ENCODE results near the gene CELSR2. TPM values are rescaled to one million over a fixed set of nuclear protein-coding genes. Genes with fewer than 3 reads are reported as not detected.

The CELSR2 gene, protein sequence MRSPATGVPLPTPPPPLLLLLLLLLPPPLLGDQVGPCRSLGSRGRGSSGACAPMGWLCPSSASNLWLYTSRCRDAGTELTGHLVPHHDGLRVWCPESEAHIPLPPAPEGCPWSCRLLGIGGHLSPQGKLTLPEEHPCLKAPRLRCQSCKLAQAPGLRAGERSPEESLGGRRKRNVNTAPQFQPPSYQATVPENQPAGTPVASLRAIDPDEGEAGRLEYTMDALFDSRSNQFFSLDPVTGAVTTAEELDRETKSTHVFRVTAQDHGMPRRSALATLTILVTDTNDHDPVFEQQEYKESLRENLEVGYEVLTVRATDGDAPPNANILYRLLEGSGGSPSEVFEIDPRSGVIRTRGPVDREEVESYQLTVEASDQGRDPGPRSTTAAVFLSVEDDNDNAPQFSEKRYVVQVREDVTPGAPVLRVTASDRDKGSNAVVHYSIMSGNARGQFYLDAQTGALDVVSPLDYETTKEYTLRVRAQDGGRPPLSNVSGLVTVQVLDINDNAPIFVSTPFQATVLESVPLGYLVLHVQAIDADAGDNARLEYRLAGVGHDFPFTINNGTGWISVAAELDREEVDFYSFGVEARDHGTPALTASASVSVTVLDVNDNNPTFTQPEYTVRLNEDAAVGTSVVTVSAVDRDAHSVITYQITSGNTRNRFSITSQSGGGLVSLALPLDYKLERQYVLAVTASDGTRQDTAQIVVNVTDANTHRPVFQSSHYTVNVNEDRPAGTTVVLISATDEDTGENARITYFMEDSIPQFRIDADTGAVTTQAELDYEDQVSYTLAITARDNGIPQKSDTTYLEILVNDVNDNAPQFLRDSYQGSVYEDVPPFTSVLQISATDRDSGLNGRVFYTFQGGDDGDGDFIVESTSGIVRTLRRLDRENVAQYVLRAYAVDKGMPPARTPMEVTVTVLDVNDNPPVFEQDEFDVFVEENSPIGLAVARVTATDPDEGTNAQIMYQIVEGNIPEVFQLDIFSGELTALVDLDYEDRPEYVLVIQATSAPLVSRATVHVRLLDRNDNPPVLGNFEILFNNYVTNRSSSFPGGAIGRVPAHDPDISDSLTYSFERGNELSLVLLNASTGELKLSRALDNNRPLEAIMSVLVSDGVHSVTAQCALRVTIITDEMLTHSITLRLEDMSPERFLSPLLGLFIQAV (N-terminal part only)
- 0.81 and 1.1 TPM in 2 replicates for total RNA-seq

DNA sequence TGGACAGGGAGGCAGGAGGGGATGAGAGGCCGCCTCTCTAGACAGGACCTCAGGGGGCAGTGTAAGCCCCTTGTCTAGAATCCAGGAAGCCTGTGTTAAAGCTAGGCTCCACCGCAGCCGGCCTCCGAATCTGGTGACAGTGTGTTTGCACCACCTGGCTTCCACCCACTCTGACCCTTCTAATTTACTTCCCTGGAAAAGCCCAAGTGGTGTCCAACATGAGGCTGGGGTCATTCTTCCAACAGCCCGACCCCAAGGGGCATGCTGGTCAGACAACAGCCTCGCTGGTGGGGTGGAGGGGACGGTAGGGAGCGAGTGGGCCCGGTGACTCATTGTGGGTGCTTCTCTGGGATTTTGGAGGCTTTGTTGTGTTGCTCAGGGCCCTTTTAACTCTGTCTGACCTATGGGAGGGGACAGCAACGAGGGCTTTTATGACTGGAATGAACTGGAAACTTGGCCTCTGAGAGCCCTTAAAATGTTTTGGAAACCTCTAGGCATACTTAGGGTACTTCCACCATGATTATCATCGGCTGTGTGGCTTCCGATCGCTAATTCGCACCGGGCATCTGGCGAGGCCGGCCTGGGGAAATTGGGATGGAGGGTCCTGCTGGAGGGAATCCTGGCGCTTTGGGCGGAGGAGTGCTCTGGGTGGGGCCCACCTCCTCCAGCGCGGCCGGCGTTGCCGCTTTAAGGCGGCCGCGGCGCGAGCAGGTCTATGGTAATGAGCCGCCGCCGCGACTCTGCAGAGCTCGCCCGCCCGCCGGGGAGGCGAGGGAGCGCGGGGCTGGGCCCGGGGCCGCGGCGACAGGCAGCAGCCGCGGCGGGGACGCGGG, at the start of gene CELSR2:
Gene CELSR2 (plus strand): TSS at position 743 of the 833 bp plus-strand sequence. CDS start 541 bp downstream, outside the sequence.
- peak within 1 kb of the TSS; percentile 71 for H3K4me3 Mint-ChIP-seq
- TF ChIP-seq, protein P1, sequence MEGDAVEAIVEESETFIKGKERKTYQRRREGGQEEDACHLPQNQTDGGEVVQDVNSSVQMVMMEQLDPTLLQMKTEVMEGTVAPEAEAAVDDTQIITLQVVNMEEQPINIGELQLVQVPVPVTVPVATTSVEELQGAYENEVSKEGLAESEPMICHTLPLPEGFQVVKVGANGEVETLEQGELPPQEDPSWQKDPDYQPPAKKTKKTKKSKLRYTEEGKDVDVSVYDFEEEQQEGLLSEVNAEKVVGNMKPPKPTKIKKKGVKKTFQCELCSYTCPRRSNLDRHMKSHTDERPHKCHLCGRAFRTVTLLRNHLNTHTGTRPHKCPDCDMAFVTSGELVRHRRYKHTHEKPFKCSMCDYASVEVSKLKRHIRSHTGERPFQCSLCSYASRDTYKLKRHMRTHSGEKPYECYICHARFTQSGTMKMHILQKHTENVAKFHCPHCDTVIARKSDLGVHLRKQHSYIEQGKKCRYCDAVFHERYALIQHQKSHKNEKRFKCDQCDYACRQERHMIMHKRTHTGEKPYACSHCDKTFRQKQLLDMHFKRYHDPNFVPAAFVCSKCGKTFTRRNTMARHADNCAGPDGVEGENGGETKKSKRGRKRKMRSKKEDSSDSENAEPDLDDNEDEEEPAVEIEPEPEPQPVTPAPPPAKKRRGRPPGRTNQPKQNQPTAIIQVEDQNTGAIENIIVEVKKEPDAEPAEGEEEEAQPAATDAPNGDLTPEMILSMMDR (IDR thresholded peaks at IDR 0.05) = no peak
- H3K4me1 Mint-ChIP-seq = peaks cover 12% of the 10 kb centered on the region
- ChIA-PET CTCF (interaction anchor here (2.2 kb wide), 1 partner anchor 9 kb away, joined by 5 read pairs; no protein-coding TSS in a partner anchor), POLR2A (interaction anchor here (0.6 kb wide), 2 partner anchors 173 to 214 kb away, joined by 3 read pairs; partner anchors contain the start of gene TAF13)
- no peak within 1 kb of the TSS for H3K27ac Mint-ChIP-seq
- H3K27me3 Mint-ChIP-seq = peaks cover 23% of the 10 kb centered on the region
- no peaks in the 10 kb centered on the region for H3K36me3 Mint-ChIP-seq (ENCODE audit: low read depth)
- intact Hi-C loops (cut with micrococcal nuclease) = loop anchor here (1.0 to 2.0 kb wide), 4 partner anchors 8 to 235 kb away; partner anchors contain the start of gene PSRC1
- peak; percentile 89 for ATAC-seq (ENCODE audit: low read depth)
- DNase-seq = peak; percentile 54
- H3K9me3 Mint-ChIP-seq = no peaks in the 10 kb centered on the region

DNA sequence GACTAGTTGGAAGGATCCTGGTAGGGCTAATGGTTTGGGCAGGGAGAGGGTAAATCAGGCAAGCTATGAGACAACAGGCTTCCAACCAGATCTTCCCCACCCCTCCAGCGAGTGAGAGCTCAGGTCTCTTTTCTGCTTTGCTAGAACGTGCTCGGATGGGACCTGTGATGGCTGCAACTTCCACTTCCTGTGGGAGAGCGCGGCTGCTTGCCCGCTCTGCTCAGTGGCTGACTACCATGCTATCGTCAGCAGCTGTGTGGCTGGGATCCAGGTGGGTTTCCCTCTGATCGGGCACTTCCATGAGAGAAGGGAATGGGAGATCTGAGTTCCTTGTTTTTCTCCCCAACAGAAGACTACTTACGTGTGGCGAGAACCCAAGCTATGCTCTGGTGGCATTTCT, 49.6 kb upstream of the CELSR2 start:
- peak overlapping the region; percentile 41 for H3K4me3 Mint-ChIP-seq

GRCh38 chr1:109201123-109201703, 48.1 kb upstream of the CELSR2 start:
- peaks cover 9% of the 10 kb centered on the region for H3K4me1 Mint-ChIP-seq
- no peak overlapping the region for H3K4me3 Mint-ChIP-seq
- intact Hi-C loops (cut with micrococcal nuclease) = loop anchor here (1.0 to 5.0 kb wide), 3 partner anchors 62 to 331 kb away; partner anchors contain the start of gene SORT1
- TF ChIP-seq, protein P1 (IDR thresholded peaks at IDR 0.05) = no peak
- no peaks in the 10 kb centered on the region for H3K36me3 Mint-ChIP-seq (ENCODE audit: low read depth)
- DNase-seq = no peak
- CTCF ChIA-PET = interaction anchor here (0.7 to 1.1 kb wide), 5 partner anchors 10 to 330 kb away, joined by 3 to 12 read pairs (median 3); partner anchors contain the start of gene SORT1
- POLR2A ChIA-PET = no interaction called here
- H3K27me3 Mint-ChIP-seq = no peaks in the 10 kb centered on the region
- no peaks in the 10 kb centered on the region for H3K9me3 Mint-ChIP-seq
- ATAC-seq (ENCODE audit: low read depth) = peak; percentile 69
- no peak overlapping the region for H3K27ac Mint-ChIP-seq

More for the DNA sequence above, 49.6 kb upstream of the CELSR2 start:
- ChIA-PET POLR2A (interaction anchor here (0.6 kb wide), 1 partner anchor 17 kb away, joined by 9 read pairs; no protein-coding TSS in a partner anchor), CTCF (no interaction called here)
- no peaks in the 10 kb centered on the region for H3K9me3 Mint-ChIP-seq
- H3K27me3 Mint-ChIP-seq = no peaks in the 10 kb centered on the region
- intact Hi-C loops (cut with micrococcal nuclease) = loop anchor here (5.0 kb wide), 1 partner anchor 198 kb away; the partner anchor contains the start of gene SORT1
- peaks cover 9% of the 10 kb centered on the region for H3K4me1 Mint-ChIP-seq
- TF ChIP-seq, protein P1 (IDR thresholded peaks at IDR 0.05) = no peak
- H3K36me3 Mint-ChIP-seq (ENCODE audit: low read depth) = no peaks in the 10 kb centered on the region
- no peak overlapping the region for H3K27ac Mint-ChIP-seq
- DNase-seq (no peak), ATAC-seq (ENCODE audit: low read depth) (no peak)

DNA sequence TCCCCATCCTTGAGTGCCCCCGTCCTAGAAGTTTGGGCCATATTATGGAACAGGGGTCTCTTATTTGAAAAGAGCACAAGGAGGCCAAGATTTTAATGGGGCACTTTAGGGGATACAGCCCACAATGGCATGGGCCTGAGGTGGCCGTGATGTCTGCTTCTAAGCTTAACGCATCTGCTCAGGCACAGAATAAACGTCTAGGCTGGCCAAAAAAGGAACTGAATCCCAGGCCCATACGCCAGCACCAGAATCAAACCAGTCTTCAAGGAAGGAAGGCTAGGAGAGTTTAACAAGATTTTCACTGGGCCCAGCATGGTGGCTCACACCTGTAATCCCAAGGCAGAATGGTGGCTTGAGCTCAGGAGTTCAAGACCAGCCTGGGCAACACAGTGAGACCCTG, 44.9 kb upstream of the CELSR2 start:
- Mint-ChIP-seq H3K4me1 (peaks cover 4% of the 10 kb centered on the region), H3K36me3 (ENCODE audit: low read depth) (no peaks in the 10 kb centered on the region), H3K9me3 (no peaks in the 10 kb centered on the region), H3K27me3 (peaks cover 2% of the 10 kb centered on the region), H3K27ac (no peak overlapping the region), H3K4me3 (no peak overlapping the region)
- intact Hi-C loops (cut with micrococcal nuclease) = loop anchor here (5.0 kb wide), 1 partner anchor 193 kb away; the partner anchor contains the start of gene SORT1
- TF ChIP-seq, protein P1 (IDR thresholded peaks at IDR 0.05) = no peak
- POLR2A ChIA-PET = interaction anchor here (0.7 kb wide), 1 partner anchor 344 kb away, joined by 5 read pairs; no protein-coding TSS in a partner anchor
- CTCF ChIA-PET = interaction anchor here (1.7 kb wide), 1 partner anchor 11 kb away, joined by 4 read pairs; no protein-coding TSS in a partner anchor
- ATAC-seq (ENCODE audit: low read depth) = peak; percentile 45
- DNase-seq = no peak

Measured in activated B cell treated with CpG ODN at 0.5 μM for 24 hours (primary cell).